Body of pancreas (tissue), 4 donors: ENCODE data around the gene ERCC6. TPM values are rescaled to one million over a fixed set of nuclear protein-coding genes. Genes with fewer than 3 reads are reported as not detected.

ENCODE experiments used
- ATAC-seq: fragments of 150-250 bp; one replicate; pipeline ENCODE4 v1.9.1; 2016
- DNase-seq, 4 donors: peaks; one replicate each; pipeline ENCODE4 v3.0.0-alpha.2; 2019
- H3K27ac ChIP-seq, 4 donors: fragments of 200-600 bp; sonication (generic); 1 replicate in 3 of 4; 2 replicates in 1 of 4; pipeline versions ENCODE4 v1.5.1 to v1.6.1; 2016 to 2019; ENCODE audit warnings: mild to moderate bottlenecking in 1 of 4, mixed read lengths in 1 of 4, moderate library complexity in 1 of 4
- H3K27me3 ChIP-seq, 2 donors: fragments of 200-600 bp; sonication (generic); one replicate each; pipeline ENCODE4 v1.6.0; 2016; ENCODE audit warnings: mild to moderate bottlenecking in 1 of 2
- H3K36me3 ChIP-seq, 2 donors: fragments of 200-600 bp; sonication (generic); replicated peaks in 1 of 2; 2 replicates each; pipeline ENCODE4 v1.5.1; 2016; ENCODE audit warnings: low read depth in 2 of 2; ENCODE audit not compliant: insufficient read depth in 1 of 2
- H3K4me1 ChIP-seq: fragments of 200-600 bp; sonication (generic); one replicate; pipeline ENCODE4 v1.6.0; 2016
- H3K4me3 ChIP-seq, 2 donors: fragments of 200-600 bp; sonication (generic); 1 replicate in 1 of 2; 2 replicates in 1 of 2; pipeline ENCODE4 v1.5.1; 2016 to 2019
- H3K9me3 ChIP-seq, 3 donors: fragments of 200-600 bp; sonication (generic); 1 replicate in 2 of 3; 2 replicates in 1 of 3; pipeline ENCODE4 v1.5.1; 2016
- POLR2A ChIP-seq, 3 donors: fragments of 450-650 bp; IDR thresholded peaks; one replicate each; pipeline ENCODE4 v1.6.1; 2016; ENCODE audit warnings: antibody characterized with exemption in 3 of 3, mild to moderate bottlenecking in 2 of 3
- intact Hi-C: fragments of 100-400 bp; cut with DNase I; formaldehyde crosslinking; loops from one replicate; pipeline ENCODE4 v1.15.1; 2023
- total RNA-seq, 2 donors: library from RNA; depleted of rRNA; stranded (reverse); fragments of >200 nt; gene quantifications; one replicate each; pipeline ENCODE4 v1.1.0, GENCODE V29; 2016
- TF ChIP-seq, protein P1 (sequence below), 7 experiments: fragments of 450-650 bp in 4 of 7; fragments of 200-600 bp in 3 of 7; sonication (generic) in 3 of 7; IDR thresholded peaks; one replicate each; pipeline ENCODE4 v1.5.1; 2016 to 2019; ENCODE audit warnings: antibody characterized with exemption in 7 of 7

ERCC6 gene
- total RNA-seq, 2 donors from 2014 or later, result 15.6 to 16.8 TPM

- no peaks in the 10 kb centered on the region for H3K27me3 ChIP-seq
- no peaks in the 10 kb centered on the region for H3K4me1 ChIP-seq
- H3K4me3 ChIP-seq, result no peak overlapping the region
- H3K9me3 ChIP-seq, result no peaks in the 10 kb centered on the region
- intact Hi-C loops, result no loop called here
- DNase-seq, result no peak
- TF ChIP-seq POLR2A (IDR thresholded peaks at IDR 0.05), result no peak
- TF ChIP-seq, protein P1, sequence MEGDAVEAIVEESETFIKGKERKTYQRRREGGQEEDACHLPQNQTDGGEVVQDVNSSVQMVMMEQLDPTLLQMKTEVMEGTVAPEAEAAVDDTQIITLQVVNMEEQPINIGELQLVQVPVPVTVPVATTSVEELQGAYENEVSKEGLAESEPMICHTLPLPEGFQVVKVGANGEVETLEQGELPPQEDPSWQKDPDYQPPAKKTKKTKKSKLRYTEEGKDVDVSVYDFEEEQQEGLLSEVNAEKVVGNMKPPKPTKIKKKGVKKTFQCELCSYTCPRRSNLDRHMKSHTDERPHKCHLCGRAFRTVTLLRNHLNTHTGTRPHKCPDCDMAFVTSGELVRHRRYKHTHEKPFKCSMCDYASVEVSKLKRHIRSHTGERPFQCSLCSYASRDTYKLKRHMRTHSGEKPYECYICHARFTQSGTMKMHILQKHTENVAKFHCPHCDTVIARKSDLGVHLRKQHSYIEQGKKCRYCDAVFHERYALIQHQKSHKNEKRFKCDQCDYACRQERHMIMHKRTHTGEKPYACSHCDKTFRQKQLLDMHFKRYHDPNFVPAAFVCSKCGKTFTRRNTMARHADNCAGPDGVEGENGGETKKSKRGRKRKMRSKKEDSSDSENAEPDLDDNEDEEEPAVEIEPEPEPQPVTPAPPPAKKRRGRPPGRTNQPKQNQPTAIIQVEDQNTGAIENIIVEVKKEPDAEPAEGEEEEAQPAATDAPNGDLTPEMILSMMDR (IDR thresholded peaks at IDR 0.05), result no peak
- H3K27ac ChIP-seq, result no peak overlapping the region
- ATAC-seq, result no peak
- peaks cover 8 to 14% of the 10 kb centered on the region in 2 donors for H3K36me3 ChIP-seq
Measured at GRCh38 chr10:49465736-49466135, 73.2 kb downstream of the ERCC6 start.

Other genes with a start within 250 kb of the ERCC6 start
- gene C10orf71, start 240.0 kb downstream of the ERCC6 start, total RNA-seq, result under 1 TPM; 0.26 to 0.99 TPM
- not detected for gene DRGX, start 143.0 kb downstream of the ERCC6 start, total RNA-seq
- not detected for gene SLC18A3, start 71.2 kb upstream of the ERCC6 start, total RNA-seq
- gene CHAT, start 74.9 kb upstream of the ERCC6 start, total RNA-seq, result under 1 TPM in 1 of 2 donors, not detected in 1; 0.26 TPM
- gene C10orf53, start 140.5 kb upstream of the ERCC6 start, total RNA-seq, result not detected
- 1 to 10 TPM; 2.6 to 4.3 TPM for gene OGDHL, start 223.2 kb upstream of the ERCC6 start, total RNA-seq